Left renal pelvis (tissue), 4 donors: ENCODE measurements around the gene FGR. TPM values are rescaled to one million over a fixed set of nuclear protein-coding genes. Genes with fewer than 3 reads are reported as not detected.
"Not testable (repeated sequence)": the region's sequence is repeated elsewhere in the genome, so short reads cannot be mapped to it uniquely, and the experiment has no call there.

ENCODE experiments used
- DNase-seq, 4 donors: peaks; one replicate each; pipeline ENCODE4 v3.0.0-alpha.2; 2013; ENCODE audit warnings: low read depth in 4 of 4, low spot score in 3 of 4
- polyA plus RNA-seq, 4 donors: library from polyadenylated mRNA; unstranded; fragments of 120-200 nt; gene quantifications; one replicate each; pipeline ENCODE4 v1.2.1, GENCODE V29; 2013; ENCODE audit not compliant: insufficient read length in 4 of 4

FGR gene
- polyA plus RNA-seq, 4 donors: 1.2 to 2.8 (median 1.8) TPM

DNA sequence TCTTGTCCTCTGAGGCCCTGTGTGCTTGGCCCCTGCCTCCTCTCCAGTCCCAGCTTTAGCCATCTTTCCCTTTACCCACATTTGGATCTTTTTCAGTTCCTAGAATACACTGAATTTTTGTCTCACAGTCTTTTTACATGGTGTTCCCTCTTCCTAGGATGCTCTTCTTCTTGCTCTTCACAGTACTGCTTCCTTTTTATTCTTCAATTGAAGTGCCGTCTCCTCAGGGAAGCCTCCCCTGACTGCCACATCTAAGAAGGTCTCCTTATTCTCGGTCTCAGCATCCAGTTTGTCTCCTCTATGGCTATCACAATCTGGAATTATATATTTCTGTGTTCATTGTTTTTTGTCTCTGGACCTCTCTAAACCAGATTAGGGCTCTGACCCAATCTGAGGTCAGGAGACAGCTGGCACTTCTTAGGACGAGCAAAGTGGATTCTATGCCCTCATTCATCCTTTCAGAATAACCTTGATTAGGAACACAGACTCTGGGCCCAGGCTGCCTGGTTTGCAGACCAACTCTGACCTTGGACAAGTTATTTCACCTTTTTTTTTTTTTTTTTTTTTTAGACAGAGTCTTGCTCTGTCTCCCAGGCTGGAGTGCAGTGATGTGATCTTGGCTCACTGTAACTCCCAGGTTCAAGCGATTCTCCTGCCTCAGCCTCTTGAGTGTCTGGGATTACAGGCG lies 3.2 kb upstream of the FGR start:
- DNase-seq: no peak

DNA sequence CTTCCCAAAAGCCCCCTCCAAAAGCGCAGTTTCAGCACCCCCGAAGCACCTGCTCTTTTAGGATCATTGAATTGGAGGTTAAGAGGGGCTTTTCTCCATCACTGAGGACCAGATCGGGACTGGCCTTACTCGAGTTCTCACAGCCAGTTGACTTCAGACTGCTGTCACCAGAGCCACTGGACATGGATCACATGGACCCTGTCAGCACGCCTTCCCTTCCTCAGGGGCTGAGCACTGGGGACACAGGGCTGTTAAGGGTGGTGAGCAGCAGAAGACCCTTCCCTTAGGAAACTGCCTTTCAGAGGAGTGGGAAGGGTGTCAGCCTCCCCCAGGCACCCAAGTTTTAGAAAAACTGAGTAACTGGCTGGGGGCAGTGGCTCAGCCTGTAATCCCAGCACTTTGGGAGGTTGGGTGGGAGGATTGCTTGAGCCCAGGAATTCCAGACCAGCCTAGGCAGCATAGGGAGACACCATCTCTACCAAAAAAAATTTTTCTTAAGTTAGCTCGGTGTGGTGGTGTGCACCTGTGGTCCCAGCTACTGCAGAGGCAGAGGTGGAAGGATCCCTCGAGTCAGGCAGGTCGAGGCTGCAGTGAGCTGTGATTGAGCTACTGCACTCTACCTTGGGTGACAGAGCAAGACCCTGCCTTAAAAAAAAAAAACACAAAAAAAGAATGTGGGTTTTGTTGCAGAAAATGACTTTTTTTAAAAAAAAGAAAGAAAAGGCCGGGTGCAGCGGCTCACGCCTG lies 584 bp upstream of the FGR start:
- no peak for DNase-seq

DNA sequence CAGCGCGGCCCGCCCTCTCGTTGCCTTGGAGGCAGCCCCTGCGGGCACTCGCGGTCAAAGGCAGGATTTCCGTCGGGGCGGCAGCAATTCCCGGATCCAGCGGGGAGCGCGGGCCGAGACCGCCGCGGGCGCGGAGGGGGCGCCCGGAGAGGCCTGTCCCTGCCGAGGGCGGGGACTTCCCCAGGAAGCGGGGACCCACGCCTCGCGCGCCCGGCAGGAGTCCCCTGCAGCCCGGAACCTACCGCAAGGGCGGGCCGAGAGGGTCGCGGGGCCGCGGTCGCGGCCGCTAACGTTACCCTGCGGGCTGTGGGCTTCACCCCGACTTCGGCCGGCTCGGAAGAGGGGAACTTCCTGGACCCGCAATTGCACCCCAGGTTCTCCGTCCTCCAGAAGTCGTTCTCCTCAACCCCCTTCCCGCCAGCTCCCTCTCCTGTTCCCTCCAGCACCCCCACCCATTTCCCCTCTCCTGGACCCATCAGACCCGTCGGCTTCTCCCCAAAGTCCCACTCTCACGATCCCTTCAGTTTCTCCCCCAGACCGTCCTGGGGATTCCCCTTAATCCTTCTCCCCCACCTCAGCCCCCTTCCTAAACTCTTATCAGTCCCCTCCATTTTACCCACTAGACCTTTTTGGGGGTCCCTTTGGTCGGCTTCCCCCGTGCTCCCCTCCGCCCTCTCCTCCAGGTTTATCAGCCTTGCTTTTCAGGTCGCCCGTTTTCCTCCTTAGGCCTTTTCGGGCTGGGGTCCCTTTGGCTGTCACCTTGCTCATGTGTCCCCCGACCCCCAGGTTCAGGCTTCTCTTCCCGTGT lies 604 bp downstream of the FGR start:
- DNase-seq: no peak

DNA sequence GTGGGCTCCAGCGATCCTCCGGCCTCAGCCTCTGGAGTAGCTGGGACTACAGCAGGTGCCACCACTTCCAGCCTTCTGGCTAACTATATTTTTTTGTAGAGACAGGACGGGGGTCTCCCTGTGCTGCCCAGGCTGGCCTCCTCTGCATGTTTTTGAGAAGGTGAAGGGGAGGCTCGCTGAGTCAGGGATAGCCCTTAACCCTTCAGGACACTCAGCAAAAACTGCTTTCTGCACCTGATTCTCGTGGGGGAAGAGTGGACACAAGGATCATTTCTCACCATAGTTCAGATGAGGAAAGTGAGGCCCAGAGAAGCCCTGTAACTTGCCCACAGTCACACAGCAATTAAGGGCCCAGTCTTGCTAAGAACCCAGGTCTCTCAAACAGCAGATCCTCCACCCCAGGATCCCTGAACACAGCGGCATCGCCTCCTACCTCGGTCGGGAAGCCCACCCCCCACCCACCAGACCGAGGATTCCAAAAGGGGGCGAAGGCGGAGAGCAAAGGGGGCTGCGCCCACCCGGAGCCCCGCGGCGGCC lies 1.3 kb downstream of the FGR start:
- DNase-seq: no peak

DNA sequence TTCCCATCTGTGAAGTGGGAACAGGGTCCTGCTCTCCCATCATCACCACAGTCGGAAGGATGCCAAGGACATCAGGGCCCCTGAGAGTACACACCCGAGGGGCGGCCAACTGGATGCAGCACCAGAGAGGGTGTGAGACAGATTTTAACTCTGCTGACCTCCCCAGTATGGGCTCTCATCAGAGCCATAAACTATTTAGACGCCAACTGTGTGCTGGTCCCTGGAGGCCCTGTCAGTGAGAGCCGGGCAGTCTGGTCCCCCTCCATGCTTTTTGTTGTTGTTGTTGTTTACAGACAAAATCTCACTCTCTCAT lies 1.7 kb downstream of the FGR start:
- DNase-seq: no peak

DNA sequence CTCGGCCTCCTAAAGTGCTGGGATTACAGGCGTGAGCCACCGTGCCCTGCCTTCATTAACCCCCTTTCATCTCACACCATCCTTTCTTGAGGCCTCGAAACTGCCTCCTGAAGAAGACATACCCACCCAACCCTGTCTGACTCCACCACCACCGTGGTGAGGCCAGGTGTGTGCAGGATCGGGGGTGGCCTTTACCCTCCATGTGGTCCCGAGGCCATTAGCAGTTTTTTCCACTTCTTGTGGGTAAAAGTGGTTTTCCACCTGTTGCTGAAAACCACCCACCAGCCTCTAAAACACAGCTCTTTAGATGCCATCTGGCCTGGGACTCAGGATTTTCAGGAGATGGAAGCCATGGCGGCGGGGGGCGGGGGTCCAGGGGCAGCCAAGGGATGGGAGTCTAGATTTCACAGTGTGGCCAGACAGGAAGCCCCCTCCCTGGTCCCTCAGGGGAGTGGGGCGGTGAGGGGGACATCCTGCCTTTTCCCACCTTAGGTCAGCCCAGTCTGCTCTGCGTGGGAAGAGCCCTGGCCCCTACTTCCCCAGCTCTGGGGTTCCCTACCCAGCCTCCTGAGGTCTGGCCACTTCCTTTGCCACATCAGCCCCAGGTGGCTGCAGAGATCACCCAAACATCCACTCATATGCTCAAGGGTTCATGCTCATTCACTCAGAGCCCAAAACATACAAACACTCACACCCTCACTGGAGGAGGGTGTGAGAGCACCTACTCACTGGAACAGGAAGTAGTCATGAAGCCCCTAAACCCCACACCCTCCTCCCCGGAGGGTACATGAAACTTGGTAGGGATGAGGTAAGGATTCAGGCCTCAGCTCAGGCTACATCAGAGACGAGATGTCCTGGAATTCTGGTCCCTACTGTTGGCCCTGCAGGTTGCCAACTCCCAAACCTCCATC lies 2.3 kb downstream of the FGR start:
- DNase-seq: no peak

DNA sequence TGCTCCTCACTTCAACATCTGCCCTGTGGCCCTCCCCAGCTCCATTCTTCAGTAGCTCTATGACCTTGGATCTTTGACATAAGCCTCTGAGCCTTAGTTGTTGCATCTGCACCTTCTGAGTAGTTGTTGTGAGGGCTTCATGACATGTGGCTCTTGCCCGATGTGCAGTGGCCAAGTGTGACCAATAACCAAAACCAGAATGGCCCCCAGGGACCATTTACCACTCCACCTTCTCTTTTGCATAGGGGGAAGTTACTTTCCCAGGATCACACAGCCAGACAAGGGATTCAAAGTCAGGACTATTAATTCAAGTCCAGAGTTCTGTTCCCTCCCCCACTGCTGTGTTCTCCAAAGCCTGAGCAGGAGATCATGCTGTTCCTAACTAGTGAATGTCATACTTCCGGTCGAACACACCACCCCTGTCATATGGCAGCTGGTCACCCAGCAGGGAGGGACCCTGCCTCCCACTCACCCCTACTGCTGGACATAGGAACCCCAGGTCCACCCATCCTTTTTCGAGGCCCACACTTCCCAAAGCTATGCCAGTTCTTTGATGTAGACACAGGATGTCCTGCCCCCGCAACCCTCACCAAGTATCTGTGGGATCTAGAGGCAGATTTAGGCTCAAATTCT lies 4.0 kb downstream of the FGR start:
- DNase-seq: no peak

DNA sequence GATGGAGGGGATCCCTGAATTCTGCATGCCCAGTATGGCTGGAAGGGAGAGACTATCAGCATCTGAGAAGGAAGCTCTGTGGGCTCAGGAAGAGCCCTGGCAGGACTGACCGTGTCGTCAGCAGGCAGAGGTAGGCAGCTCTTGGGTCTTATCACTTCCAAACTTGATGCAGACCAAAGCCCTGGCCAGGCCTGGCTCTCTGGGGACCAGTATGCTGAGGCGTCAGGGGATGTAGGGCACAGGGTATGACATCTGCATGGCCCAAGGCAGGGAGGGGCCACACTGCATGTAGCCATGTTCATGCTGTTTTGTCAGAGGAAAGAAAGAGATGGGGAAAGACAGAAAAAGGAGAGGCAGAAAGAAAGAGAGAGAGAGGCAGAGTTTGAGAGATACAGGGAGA lies 6.3 kb downstream of the FGR start:
- DNase-seq: no peak

DNA sequence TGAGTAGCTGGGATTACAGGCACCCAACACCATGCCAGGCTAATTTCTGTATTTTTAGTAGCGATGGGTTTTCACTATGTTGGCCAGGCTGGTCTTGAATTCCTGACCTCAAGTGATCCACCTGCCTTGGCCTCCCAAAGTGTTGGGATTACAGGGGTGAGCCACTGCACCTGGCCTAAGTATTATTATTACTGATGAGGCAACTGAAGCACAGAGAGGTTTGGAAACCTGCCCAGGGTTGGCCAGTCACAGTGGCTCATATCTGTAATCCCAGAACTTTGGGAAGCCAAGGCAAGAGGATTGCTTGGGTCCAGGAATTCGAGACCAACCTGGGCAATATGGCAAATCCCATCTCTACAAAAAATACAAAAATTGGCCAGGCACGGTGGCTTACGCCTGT lies 7.3 kb downstream of the FGR start:
- DNase-seq: not testable (repeated sequence)

DNA sequence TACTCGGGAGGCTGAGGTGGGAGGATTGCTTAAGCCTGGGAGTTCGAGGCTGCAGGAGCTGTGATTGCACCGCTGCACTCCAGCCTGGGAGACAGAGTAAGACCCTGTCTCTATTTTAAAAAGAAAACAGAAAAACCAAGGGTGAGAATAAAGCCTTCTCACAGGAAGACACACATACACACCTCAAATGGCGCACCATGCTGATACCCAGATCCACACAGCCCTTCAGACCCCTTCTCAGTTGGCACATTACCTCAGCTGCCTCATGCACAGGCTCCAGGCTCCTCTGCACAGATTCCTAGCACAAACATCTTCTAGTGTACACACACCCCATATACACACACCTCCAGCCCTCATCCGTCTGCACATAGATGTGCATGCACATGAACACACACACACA lies 7.9 kb downstream of the FGR start:
- no peak for DNase-seq

DNA sequence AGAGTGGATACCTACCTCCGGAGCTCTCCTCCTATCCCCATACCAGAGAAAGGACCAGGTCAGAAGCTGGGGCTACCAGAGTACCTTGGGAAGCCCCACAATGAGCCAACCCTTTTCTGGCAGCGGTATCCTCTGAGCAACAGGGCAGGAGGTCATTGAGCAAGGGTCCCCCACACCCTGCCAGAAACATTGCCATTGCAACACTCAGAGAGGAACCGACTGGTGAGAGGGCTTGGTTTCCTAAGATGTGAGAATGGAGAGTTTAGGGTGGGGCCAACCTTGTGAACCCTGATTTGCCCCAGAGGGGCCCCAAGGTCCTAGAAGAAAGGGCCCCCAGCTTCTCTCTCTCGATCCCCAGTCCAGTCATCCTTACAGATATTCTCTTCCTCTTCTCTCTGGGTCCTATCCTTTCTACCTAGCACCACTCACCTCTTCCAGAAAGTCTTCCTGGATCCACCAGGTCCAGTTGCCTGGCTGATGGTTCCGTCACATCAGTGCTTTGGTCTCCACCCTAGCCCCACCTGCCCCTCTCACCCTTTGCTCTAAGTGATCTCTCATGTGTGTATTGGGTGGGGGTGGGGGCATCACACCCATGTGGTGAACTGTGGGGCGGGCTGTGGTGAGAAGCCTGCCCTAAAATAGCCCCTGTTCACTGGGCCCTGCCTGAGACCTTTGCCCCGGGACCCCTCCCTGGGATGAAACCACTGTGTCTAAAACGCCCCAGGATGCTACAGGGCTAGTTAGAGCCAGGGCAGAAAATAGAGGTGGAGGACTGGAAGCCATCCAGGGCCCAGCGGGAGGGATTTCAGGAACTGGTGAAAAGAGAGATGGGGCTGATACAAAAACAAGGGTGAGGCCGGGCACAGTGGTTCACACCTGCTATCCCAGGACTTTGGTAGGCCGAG lies 8.7 kb downstream of the FGR start:
- DNase-seq: no peak

DNA sequence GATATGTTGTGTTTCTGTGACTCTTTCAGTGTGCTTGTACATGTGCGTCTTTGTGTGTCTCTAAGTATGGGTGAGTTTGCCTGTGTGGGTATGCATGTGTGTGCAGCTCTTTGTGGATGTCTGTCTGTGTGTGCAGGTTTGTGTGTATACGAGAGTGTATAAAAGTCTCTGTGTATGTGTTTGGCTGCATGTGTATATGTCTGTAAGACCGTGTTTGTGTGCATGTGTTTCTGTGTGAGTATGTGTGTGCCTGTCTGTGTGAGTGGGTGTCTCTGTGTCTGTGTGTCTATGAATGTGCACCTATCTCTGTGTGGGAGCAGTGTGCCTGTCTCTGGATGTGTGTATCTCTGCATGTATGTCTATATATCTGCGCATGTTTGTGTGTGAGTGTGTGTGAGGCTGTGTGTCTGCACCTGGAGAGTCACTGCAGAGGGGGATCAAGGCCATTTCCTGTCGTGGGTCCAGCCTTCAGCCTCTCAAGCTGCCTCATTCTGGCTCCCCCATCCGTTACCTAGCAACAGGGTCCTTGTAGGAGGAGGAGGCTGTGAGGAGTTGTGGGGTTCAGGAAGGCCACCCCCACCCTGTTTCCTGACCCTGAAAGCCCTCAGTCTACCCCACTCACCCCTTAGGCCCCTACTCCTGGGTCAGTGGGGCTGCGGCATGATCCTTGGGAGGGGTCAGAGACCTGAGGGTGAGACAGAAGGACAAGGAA lies 10.4 kb downstream of the FGR start:
- no peak for DNase-seq

DNA sequence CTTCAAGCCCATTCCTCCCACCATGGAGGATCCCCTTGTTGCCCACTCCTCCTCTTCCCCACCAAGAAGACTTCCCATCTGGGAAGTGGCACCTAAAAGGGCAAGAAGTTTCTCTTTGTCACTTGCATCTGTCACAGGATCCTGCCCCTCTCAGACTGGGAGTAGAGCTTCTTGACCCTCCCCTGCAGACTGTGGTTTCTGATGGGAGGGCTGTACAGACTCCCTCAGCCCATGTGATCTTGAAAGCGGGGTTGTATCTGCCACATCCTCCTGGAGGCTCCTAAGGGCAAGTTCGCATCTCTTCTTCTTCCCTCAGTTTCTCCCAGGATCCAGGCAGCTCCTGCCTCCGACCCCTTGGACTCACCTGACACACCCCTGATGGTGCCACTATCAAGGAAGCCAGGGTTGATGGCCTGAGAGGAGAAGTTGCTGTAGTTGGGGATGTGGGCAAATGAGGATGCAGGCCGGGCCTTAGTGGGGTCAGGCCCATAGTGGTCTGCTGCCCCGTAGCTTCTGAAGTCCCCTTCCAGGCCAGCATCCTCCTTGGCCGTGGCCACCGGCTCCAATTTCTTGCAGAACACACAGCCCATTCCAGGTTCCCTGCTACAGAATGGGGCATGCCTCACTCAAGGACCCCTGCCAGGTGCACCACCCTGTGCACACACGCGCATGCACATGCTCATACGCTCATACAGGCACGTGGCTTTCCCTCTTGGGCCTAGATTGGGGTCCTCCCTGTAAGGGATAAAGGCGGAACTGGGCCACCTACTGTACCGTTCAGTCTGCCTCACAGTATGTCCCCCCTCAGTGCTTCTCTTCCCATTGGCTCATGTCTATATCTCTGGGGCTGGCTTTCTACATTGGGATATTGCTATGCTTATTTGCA lies 11.4 kb downstream of the FGR start:
- no peak for DNase-seq

DNA sequence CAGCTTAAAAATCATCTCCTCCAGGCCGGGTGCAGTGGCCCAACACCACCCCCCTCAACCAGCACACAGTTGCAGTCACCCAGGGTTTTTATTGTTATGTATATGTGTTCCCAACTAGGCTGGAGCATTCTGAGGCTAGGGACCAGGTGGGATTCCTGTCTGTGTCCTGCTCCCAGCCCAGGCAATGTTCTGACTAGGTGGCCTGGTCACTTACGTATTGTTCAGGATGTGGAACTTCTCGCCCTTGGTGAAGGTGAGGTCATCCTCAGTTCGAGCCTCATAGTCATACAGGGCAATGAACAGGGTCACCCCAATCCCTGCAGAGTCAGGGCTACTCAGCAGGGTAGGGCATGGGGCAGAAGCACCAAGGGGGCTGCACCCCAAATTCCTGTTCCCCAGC lies 12.2 kb downstream of the FGR start:
- DNase-seq: no peak

DNA sequence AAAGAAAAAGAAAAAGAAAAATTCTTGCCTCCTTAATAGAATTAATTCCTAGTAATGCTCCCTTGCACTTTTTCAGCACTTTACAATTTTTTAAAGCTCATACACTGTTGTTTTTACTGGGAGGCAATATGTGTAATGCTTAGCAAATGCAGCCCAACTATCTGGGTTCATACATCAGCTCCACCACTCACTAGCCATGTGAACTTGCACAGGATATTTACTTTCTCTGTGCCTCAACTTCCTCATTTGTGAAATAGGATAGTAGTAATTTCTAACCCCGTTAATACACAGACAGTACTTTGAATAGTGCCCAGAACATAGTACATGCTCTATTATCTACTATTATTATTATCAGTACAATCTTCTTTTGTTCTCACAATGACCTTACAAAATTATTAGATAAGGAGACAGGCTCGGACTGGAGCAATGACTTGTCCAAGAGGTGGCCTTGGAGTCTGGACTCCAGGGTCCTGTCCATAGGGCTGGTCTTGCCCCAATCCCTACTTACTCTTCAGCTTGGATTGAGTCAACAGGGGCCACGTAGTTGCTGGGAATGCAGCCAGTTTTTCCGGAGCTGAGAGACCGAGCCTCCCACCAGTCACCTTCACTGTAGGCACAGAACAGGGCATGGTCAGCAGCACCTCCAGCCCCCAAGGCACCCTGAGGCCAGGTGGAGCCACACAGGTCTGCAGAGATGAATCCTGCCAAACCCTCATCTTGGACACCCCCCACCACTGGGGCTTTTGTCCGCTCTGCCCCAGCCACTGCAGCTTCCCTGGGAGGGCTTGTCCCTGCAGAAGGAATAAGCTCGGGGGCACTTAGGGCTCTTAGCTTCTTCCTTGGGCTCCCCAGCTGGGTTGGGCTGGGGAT lies 13.7 kb downstream of the FGR start:
- DNase-seq: no peak

DNA sequence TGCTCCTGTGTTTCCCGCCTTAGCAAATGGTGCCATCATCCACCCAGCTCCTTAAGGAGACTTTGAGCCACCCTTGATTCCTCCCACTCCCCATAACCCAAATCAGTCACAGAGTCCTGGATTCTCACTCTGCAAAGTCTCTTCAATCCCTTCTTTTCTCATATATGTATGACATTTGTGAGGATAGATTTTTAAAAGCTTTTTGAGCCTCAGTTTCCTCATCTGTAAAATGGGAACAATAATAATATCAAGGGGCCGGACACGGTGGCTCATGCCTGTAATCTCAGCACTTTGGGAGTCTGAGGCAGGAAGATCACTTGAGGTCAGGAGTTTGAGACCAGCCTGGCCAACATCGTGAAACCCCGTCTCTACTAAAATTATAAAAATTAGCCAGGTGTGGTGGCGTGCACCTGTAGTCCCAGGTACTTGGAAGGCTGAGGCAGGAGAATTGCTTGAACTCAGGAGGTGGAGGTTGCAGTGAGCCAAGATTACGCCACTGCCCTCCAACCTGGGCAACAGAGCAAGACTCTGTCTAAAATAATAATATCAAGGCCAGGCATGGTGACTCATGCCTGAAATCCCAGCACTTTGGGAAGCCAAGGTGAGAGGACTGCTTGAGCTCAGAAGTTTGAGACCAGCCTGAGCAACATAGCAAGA lies 15.1 kb downstream of the FGR start:
- not testable (repeated sequence) for DNase-seq
